Activated CD4-positive, alpha-beta memory T cell treated with anti-CD3 and anti-CD28 coated beads, Interleukin-2, amount 10 ng/mL, durations not matched to agents 7 days and 5 days (primary cell): ENCODE measurements around the gene SLC25A41. TPM values are rescaled to one million over a fixed set of nuclear protein-coding genes. Genes with fewer than 3 reads are reported as not detected.
"Not testable (repeated sequence)": the region's sequence is repeated elsewhere in the genome, so short reads cannot be mapped to it uniquely, and the experiment has no call there.

ENCODE experiments used
- CTCF ChIA-PET: fragments of 350-600 bp; sonication (Branson Sonifier 250); formaldehyde crosslinking; loops from one replicate; lab custom pipeline; 2021; ENCODE audit warnings: antibody characterized with exemption, inconsistent platforms; lab: Charles Lee
- POLR2A ChIA-PET: fragments of 350-600 bp; sonication (Branson Sonifier 250); formaldehyde crosslinking; loops from one replicate; lab custom pipeline; 2021; ENCODE audit warnings: antibody characterized with exemption; lab: Charles Lee
- DNase-seq: peaks from one replicate; pipeline ENCODE4 v3.0.0-alpha.2; 2020
- H3K27ac Mint-ChIP-seq: one replicate; pipeline ENCODE4 v1.8.0; 2021; ENCODE audit warnings: mild to moderate bottlenecking, mixed read lengths
- H3K27me3 Mint-ChIP-seq: one replicate; pipeline ENCODE4 v1.8.0; 2021; ENCODE audit warnings: mixed read lengths
- H3K36me3 Mint-ChIP-seq: one replicate; pipeline ENCODE4 v1.8.0; 2021; ENCODE audit warnings: low read depth, mixed read lengths
- H3K4me1 Mint-ChIP-seq: one replicate; pipeline ENCODE4 v1.8.0; 2021; ENCODE audit warnings: mixed read lengths
- H3K4me3 Mint-ChIP-seq: one replicate; pipeline ENCODE4 v1.8.0; 2021; ENCODE audit warnings: mild to moderate bottlenecking, mixed read lengths
- H3K9me3 Mint-ChIP-seq: one replicate; pipeline ENCODE4 v1.8.0; 2021; ENCODE audit warnings: mixed read lengths
- total RNA-seq, 2 experiments: library from RNA; stranded (reverse); gene quantifications; one replicate each; pipeline ENCODE4 v1.2.3, GENCODE V29; 2021

The SLC25A41 gene
- total RNA-seq, 2 experiments from 2014 or later: not detected

GRCh38 chr19:6440905-6441304 is 7.3 kb upstream of the SLC25A41 start:
- Mint-ChIP-seq H3K27me3 (no peaks in the 10 kb centered on the region), H3K4me1 (peaks cover 2% of the 10 kb centered on the region), H3K9me3 (no peaks in the 10 kb centered on the region), H3K36me3 (no peaks in the 10 kb centered on the region), H3K4me3 (no peak overlapping the region), H3K27ac (no peak overlapping the region)
- CTCF ChIA-PET: no interaction called here
- POLR2A ChIA-PET: no interaction called here
- no peak for DNase-seq

GRCh38 chr19:6439743-6440142 is 6.2 kb upstream of the SLC25A41 start:
- CTCF ChIA-PET: no interaction called here
- H3K4me3 Mint-ChIP-seq: no peak overlapping the region
- DNase-seq: no peak
- no peaks in the 10 kb centered on the region for H3K27me3 Mint-ChIP-seq
- H3K36me3 Mint-ChIP-seq: no peaks in the 10 kb centered on the region
- H3K27ac Mint-ChIP-seq: no peak overlapping the region
- no peaks in the 10 kb centered on the region for H3K9me3 Mint-ChIP-seq
- H3K4me1 Mint-ChIP-seq: peaks cover 2% of the 10 kb centered on the region
- POLR2A ChIA-PET: no interaction called here

GRCh38 chr19:6433165-6433564 is 398 bp downstream of the SLC25A41 start:
- Mint-ChIP-seq H3K9me3 (no peaks in the 10 kb centered on the region), H3K27ac (no peak overlapping the region), H3K4me3 (no peak overlapping the region), H3K4me1 (peaks cover 5% of the 10 kb centered on the region), H3K27me3 (no peaks in the 10 kb centered on the region), H3K36me3 (no peaks in the 10 kb centered on the region)
- CTCF ChIA-PET: no interaction called here
- no peak for DNase-seq
- POLR2A ChIA-PET: no interaction called here

GRCh38 chr19:6431891-6432290 is 1.7 kb downstream of the SLC25A41 start:
- CTCF ChIA-PET: no interaction called here
- DNase-seq: no peak
- Mint-ChIP-seq H3K27me3 (no peaks in the 10 kb centered on the region), H3K9me3 (no peaks in the 10 kb centered on the region), H3K4me1 (peaks cover 7% of the 10 kb centered on the region), H3K4me3 (no peak overlapping the region), H3K36me3 (no peaks in the 10 kb centered on the region), H3K27ac (no peak overlapping the region)
- POLR2A ChIA-PET: no interaction called here

- no peaks in the 10 kb centered on the region for H3K27me3 Mint-ChIP-seq
- peaks cover 19% of the 10 kb centered on the region for H3K4me1 Mint-ChIP-seq
- no peak for DNase-seq
- H3K27ac Mint-ChIP-seq: no peak overlapping the region
- POLR2A ChIA-PET: no interaction called here
- H3K9me3 Mint-ChIP-seq: no peaks in the 10 kb centered on the region
- CTCF ChIA-PET: interaction anchor here (0.6 kb wide), 1 partner anchor 324 kb away, joined by 3 read pairs; no protein-coding TSS in a partner anchor
- peak overlapping the region; percentile 4 for H3K4me3 Mint-ChIP-seq
- no peaks in the 10 kb centered on the region for H3K36me3 Mint-ChIP-seq
Measured at GRCh38 chr19:6429419-6430221, 3.9 kb downstream of the SLC25A41 start.

GRCh38 chr19:6428692-6429418 is 4.7 kb downstream of the SLC25A41 start:
- H3K27ac Mint-ChIP-seq, H3K9me3 Mint-ChIP-seq, DNase-seq, H3K36me3 Mint-ChIP-seq, CTCF ChIA-PET, H3K27me3 Mint-ChIP-seq, H3K4me3 Mint-ChIP-seq: not testable (repeated sequence)
- POLR2A ChIA-PET: interaction anchor here (1.4 kb wide), 1 partner anchor 35 kb away, joined by 4 read pairs; no protein-coding TSS in a partner anchor
- H3K4me1 Mint-ChIP-seq: peaks cover 19% of the 10 kb centered on the region

- H3K9me3 Mint-ChIP-seq: no peaks in the 10 kb centered on the region
- no peaks in the 10 kb centered on the region for H3K27me3 Mint-ChIP-seq
- no peak overlapping the region for H3K4me3 Mint-ChIP-seq
- peaks cover 33% of the 10 kb centered on the region for H3K4me1 Mint-ChIP-seq
- H3K36me3 Mint-ChIP-seq: peaks cover 13% of the 10 kb centered on the region
- no peak overlapping the region for H3K27ac Mint-ChIP-seq
- CTCF ChIA-PET: no interaction called here
- no peak for DNase-seq
- POLR2A ChIA-PET: interaction anchor here (0.9 to 1.8 kb wide), 3 partner anchors 32 to 54 kb away, joined by 4 to 5 read pairs (median 4); partner anchors contain the start of genes DENND1C and SLC25A23
Measured at GRCh38 chr19:6427131-6427530, 6.4 kb downstream of the SLC25A41 start.

- Mint-ChIP-seq H3K36me3 (peaks cover 22% of the 10 kb centered on the region), H3K27me3 (no peaks in the 10 kb centered on the region), H3K9me3 (no peaks in the 10 kb centered on the region), H3K4me1 (peaks cover 37% of the 10 kb centered on the region), H3K4me3 (peak overlapping the region; percentile 71), H3K27ac (peak overlapping the region; percentile 80)
- DNase-seq: no peak
- POLR2A ChIA-PET: interaction anchor here (0.6 to 2.4 kb wide), 9 partner anchors 10 to 643 kb away, joined by 3 to 18 read pairs (median 6); partner anchors contain the start of genes ALKBH7, CLPP, DENND1C and SLC25A41
- CTCF ChIA-PET: interaction anchor here (0.6 to 1.8 kb wide), 4 partner anchors 15 to 439 kb away, joined by 3 to 6 read pairs (median 4); partner anchors contain the start of gene ALKBH7
Measured at GRCh38 chr19:6425732-6426620, 7.6 kb downstream of the SLC25A41 start.

- POLR2A ChIA-PET: interaction anchor here (0.6 to 2.4 kb wide), 17 partner anchors 9 to 734 kb away, joined by 3 to 18 read pairs (median 4); partner anchors contain the start of genes ALKBH7, CLPP, DENND1C and GTF2F1
- Mint-ChIP-seq H3K27me3 (no peaks in the 10 kb centered on the region), H3K4me3 (peak overlapping the region; percentile 71), H3K4me1 (peaks cover 40% of the 10 kb centered on the region), H3K27ac (peak overlapping the region; percentile 80), H3K36me3 (peaks cover 31% of the 10 kb centered on the region), H3K9me3 (no peaks in the 10 kb centered on the region)
- CTCF ChIA-PET: interaction anchor here (0.8 to 1.8 kb wide), 6 partner anchors 14 to 438 kb away, joined by 3 to 6 read pairs (median 4); partner anchors contain the start of gene ALKBH7
- peak; percentile 100 for DNase-seq
Measured at GRCh38 chr19:6424939-6425731, 8.4 kb downstream of the SLC25A41 start.

GRCh38 chr19:6424195-6424938 is 9.2 kb downstream of the SLC25A41 start, which contains the start of gene KHSRP:
Gene KHSRP (minus strand): TSS chr19:6424811. CDS start chr19:6424701, 110 bp downstream.
- Mint-ChIP-seq H3K36me3 (peaks cover 37% of the 10 kb centered on the region), H3K27me3 (no peaks in the 10 kb centered on the region), H3K4me1 (peaks cover 37% of the 10 kb centered on the region), H3K27ac (peak within 1 kb of the TSS; percentile 80), H3K9me3 (no peaks in the 10 kb centered on the region), H3K4me3 (peak within 1 kb of the TSS; percentile 88)
- POLR2A ChIA-PET: interaction anchor here (0.8 to 2.4 kb wide), 17 partner anchors 8 to 733 kb away, joined by 3 to 18 read pairs (median 4); partner anchors contain the start of genes ALKBH7, CLPP, DENND1C and GTF2F1
- DNase-seq: no peak
- CTCF ChIA-PET: interaction anchor here (0.8 to 1.8 kb wide), 6 partner anchors 14 to 439 kb away, joined by 3 to 6 read pairs (median 4); partner anchors contain the start of gene ALKBH7
